GM12872 (cell line): ENCODE data around the gene WWOX.

Experiments used
- TF ChIP-seq, protein P1 (sequence below): IDR thresholded peaks from 3 replicates; pipeline ENCODE4 v1.5.1; 2011; ENCODE audit warnings: low read depth, mild to moderate bottlenecking, low read length, moderate library complexity; ENCODE audit not compliant: insufficient read depth

WWOX gene

GRCh38 chr16:78577630-78578029, 478.2 kb downstream of the WWOX start:
- TF ChIP-seq, protein P1, sequence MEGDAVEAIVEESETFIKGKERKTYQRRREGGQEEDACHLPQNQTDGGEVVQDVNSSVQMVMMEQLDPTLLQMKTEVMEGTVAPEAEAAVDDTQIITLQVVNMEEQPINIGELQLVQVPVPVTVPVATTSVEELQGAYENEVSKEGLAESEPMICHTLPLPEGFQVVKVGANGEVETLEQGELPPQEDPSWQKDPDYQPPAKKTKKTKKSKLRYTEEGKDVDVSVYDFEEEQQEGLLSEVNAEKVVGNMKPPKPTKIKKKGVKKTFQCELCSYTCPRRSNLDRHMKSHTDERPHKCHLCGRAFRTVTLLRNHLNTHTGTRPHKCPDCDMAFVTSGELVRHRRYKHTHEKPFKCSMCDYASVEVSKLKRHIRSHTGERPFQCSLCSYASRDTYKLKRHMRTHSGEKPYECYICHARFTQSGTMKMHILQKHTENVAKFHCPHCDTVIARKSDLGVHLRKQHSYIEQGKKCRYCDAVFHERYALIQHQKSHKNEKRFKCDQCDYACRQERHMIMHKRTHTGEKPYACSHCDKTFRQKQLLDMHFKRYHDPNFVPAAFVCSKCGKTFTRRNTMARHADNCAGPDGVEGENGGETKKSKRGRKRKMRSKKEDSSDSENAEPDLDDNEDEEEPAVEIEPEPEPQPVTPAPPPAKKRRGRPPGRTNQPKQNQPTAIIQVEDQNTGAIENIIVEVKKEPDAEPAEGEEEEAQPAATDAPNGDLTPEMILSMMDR, result no peak

GRCh38 chr16:78579020-78579419, 479.6 kb downstream of the WWOX start:
- TF ChIP-seq, protein P1, result no peak

GRCh38 chr16:78583441-78583840, 484.0 kb downstream of the WWOX start:
- TF ChIP-seq, protein P1, result no peak

GRCh38 chr16:78584213-78584860, 484.9 kb downstream of the WWOX start:
- TF ChIP-seq, protein P1, result no peak

DNA sequence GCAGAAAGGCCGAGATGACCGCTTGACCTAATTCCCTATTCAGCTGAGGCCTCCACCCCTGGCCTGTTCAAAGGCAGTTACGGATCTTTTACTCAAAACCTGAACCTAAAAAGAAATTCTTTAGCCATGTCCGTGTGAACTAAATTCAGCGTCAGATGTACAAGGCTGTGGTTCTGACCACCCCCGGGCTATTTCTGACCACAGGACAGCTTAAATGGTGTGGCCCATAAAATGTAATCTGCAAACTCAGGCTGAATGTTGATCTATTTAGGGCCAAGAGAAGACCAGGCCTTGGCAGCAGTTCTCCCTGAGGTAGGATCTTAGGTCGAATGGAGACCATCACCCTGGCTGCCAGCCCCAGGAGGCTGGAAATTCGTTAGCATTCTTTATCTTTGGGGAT, 485.5 kb downstream of the WWOX start:
- TF ChIP-seq, protein P1, result no peak

- TF ChIP-seq, protein P1, result no peak
Measured at GRCh38 chr16:78589331-78589730, 489.9 kb downstream of the WWOX start.

GRCh38 chr16:78591682-78592103, 492.2 kb downstream of the WWOX start:
- TF ChIP-seq, protein P1, result no peak
